G401 (cell line): ENCODE results near the gene PLCD3. TPM values are rescaled to one million over a fixed set of nuclear protein-coding genes. Genes with fewer than 3 reads are reported as not detected.

Experiments used
- DNase-seq: peaks from one replicate; pipeline ENCODE4 v3.0.0-alpha.2; 2015; ENCODE audit warnings: low spot score
- in situ Hi-C: cut with HindIII; loops from 2 replicates; pipeline ENCODE4 v1.10.0; 2016; ENCODE audit warnings: low sequenced_read_pairs, mixed read lengths
- total RNA-seq: library from RNA; depleted of rRNA; stranded (reverse); fragments of >200 nt; shearing (Covaris generic); gene quantifications from 2 replicates; pipeline ENCODE4 v1.2.3, GENCODE V29; 2014

Gene PLCD3
- total RNA-seq, 1 experiment from 2014 or later, result 86.2 TPM

GRCh38 chr17:45091778-45092425, 40.4 kb downstream of the PLCD3 start:
- in situ Hi-C loops, result no loop called here
- no peak for DNase-seq

- in situ Hi-C loops, result no loop called here
Observed at GRCh38 chr17:45090711-45091110, 41.6 kb downstream of the PLCD3 start.

GRCh38 chr17:45088741-45089140, 43.6 kb downstream of the PLCD3 start:
- in situ Hi-C loops, result no loop called here
- no peak for DNase-seq

More at GRCh38 chr17:45090711-45091110, 41.6 kb downstream of the PLCD3 start:
- DNase-seq, result no peak

GRCh38 chr17:45087978-45088377, 44.3 kb downstream of the PLCD3 start:
- DNase-seq, result no peak
- in situ Hi-C loops, result no loop called here

GRCh38 chr17:45087504-45087975, 44.8 kb downstream of the PLCD3 start:
- no peak for DNase-seq
- in situ Hi-C loops, result no loop called here

- in situ Hi-C loops, result no loop called here
- DNase-seq, result no peak
Observed at GRCh38 chr17:45086865-45087503, 45.3 kb downstream of the PLCD3 start.

- DNase-seq, result no peak
- in situ Hi-C loops, result no loop called here
Observed at GRCh38 chr17:45086391-45086790, 45.9 kb downstream of the PLCD3 start.

- DNase-seq, result no peak
- in situ Hi-C loops, result no loop called here
Observed at GRCh38 chr17:45081047-45081703, 51.1 kb downstream of the PLCD3 start.

GRCh38 chr17:45077643-45078042, 54.7 kb downstream of the PLCD3 start:
- no peak for DNase-seq
- in situ Hi-C loops, result no loop called here

- DNase-seq, result no peak
- in situ Hi-C loops, result no loop called here
Observed at GRCh38 chr17:45073414-45074070, 58.8 kb downstream of the PLCD3 start.

- in situ Hi-C loops, result no loop called here
- DNase-seq, result no peak
Observed at GRCh38 chr17:45070809-45071208, 61.5 kb downstream of the PLCD3 start.

- DNase-seq, result no peak
- in situ Hi-C loops, result no loop called here
Observed at GRCh38 chr17:45070001-45070400, 62.3 kb downstream of the PLCD3 start.

GRCh38 chr17:45067637-45068036, 64.7 kb downstream of the PLCD3 start:
- no peak for DNase-seq
- in situ Hi-C loops, result no loop called here

- in situ Hi-C loops, result no loop called here
- DNase-seq, result no peak
Observed at GRCh38 chr17:45063198-45063597, 69.1 kb downstream of the PLCD3 start.

GRCh38 chr17:45061606-45062205, 70.6 kb downstream of the PLCD3 start:
- no peak for DNase-seq
- in situ Hi-C loops, result no loop called here

GRCh38 chr17:45060797-45061605, 71.3 kb downstream of the PLCD3 start, which contains the start of gene NMT1:
Gene NMT1 (plus strand): TSS chr17:45061317. CDS start chr17:45061330, 13 bp downstream.
- DNase-seq, result peak; percentile 100
- in situ Hi-C loops, result no loop called here

GRCh38 chr17:45060382-45060796, 71.9 kb downstream of the PLCD3 start:
- DNase-seq, result no peak
- in situ Hi-C loops, result no loop called here
